Activated T-cell treated with anti-CD3 and anti-CD28 coated beads for 48 hours (primary cell): ENCODE data around the gene ANKRD6.

ENCODE experiments used
- DNase-seq: peaks from one replicate; pipeline ENCODE4 v3.0.0-alpha.2; 2020; ENCODE audit warnings: low read depth

ANKRD6 gene

GRCh38 chr6:89471287-89471867, 38.4 kb downstream of the ANKRD6 start:
- no peak for DNase-seq

- DNase-seq: no peak
Measured at GRCh38 chr6:89475101-89475500, 42.1 kb downstream of the ANKRD6 start.

- no peak for DNase-seq
Measured at GRCh38 chr6:89475634-89476033, 42.7 kb downstream of the ANKRD6 start.

DNA sequence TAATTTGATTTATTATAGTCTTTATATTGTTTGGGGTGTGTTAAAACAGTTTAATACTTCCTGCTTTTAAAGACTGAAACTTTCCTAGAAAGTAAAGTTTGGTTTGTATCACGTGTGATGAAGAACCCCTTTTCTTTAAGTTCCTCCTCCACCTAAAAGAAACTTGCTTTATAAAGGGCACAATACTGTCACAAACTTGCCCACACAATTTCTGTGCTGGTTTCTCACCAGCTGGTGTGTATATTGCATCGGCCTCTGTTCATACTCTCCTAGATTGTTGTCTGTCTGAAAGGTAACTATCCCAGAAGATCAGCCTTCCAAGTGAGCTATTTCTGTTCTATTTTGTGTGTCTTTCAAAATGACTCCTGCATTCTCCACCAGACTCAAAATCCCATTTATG, 46.9 kb downstream of the ANKRD6 start:
- DNase-seq: no peak

GRCh38 chr6:89481695-89482094, 48.7 kb downstream of the ANKRD6 start:
- no peak for DNase-seq

GRCh38 chr6:89482126-89482525, 49.2 kb downstream of the ANKRD6 start:
- DNase-seq: no peak

GRCh38 chr6:89483111-89483720, 50.3 kb downstream of the ANKRD6 start:
- no peak for DNase-seq

DNA sequence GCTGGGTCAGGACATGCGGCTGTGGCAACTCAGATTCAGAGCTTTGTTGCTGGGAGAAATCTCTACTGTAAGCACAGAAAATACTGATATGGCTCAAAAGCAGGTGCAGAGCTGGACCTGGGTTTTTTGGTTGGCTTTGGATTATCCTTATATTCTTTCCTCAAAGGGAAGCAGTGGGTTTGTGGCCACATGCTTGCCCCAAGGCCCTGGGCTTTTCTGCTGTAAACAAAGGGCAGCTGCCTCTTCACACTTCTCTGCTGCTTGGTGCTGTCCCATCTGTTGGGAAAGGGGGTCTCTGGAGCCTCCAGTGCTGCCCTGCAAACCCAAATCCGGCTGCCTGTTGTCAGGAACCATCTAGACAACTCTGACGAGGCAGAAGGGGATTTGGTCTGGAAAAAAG, 52.4 kb downstream of the ANKRD6 start:
- no peak for DNase-seq

DNA sequence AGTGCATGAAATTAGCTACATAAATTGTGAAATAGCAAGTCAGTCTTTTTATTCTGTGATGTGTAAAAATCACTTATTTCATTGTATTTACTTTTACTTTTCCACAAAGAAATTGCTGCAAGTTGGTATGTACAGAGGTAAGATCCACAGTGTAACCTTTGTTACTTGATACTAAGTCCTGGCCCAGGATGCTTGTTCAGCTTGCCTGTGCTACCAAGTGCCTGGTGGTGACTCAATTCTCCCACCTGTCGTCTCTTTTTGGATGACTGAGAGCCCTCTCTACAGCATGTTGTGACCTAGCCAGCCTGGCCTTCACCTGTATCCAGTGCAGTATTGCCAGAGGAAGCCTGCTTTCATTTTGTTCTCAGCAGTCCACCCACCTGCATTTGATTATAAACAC, 54.9 kb downstream of the ANKRD6 start:
- DNase-seq: no peak

DNA sequence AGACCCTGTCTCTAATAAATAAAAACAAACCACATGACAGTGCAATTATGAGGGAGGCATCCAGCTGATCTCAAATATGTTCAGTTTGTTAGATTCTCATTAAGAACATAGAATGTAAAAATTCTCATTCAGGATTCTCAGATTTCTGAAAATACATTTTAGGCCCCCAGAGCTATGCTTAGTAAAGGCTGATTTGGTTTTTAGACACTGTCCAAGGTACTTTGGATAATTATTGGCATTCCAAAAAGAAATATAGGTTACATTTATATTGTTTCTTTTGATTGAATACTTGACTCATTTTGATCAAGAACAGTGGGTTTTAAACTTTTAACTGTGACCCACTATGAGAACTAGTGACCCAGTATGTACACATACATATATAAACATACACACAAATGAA, 55.5 kb downstream of the ANKRD6 start:
- no peak for DNase-seq

DNA sequence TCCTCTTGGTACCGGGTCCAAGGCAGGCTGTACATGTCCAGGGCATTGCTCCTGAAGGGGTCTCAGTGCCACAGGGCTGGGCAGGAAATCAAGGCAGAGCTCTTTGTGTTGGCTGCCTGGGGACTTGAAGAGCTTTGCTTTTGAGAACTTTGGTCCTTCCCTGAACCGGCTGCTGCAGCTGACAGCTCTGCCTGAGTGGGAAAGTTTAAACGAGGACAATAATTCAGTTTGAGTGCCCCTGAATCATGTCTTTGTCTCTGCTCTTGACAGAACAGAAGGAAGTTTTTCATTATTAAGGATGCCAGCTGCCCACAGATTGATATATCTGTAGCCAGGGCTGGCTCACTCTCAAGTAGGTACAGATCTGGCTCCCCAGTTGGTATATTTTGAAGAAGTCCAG, 56.1 kb downstream of the ANKRD6 start:
- no peak for DNase-seq

DNA sequence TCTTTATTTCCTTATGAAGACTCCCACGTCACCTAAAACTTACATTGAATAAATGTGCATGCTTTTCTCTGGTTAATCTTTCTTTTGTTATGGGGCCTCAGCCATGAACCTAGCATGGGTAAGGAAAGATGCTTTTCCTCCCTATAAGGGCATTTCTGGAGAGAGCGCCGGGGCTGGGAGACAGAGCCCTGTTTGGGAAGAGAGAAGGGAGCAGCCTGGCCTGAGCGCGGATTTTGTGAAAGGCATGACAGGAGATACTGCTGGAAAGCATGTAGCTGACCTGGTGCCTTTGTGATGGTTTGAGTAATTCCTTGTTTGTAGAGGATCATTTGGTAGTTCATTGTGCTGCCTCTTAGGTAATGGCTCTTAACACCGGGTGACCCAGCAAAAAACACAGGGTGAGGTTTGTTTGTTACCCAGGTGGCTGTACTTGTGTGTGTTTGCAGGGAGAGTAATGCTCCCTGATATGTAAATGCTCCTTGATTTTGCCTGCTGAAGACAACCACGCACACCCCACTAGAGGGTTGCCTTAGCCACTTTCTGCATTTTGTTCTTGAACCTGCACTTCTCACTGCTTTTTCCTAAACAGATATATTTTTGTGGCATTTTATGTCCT, 59.2 kb downstream of the ANKRD6 start:
- no peak for DNase-seq

DNA sequence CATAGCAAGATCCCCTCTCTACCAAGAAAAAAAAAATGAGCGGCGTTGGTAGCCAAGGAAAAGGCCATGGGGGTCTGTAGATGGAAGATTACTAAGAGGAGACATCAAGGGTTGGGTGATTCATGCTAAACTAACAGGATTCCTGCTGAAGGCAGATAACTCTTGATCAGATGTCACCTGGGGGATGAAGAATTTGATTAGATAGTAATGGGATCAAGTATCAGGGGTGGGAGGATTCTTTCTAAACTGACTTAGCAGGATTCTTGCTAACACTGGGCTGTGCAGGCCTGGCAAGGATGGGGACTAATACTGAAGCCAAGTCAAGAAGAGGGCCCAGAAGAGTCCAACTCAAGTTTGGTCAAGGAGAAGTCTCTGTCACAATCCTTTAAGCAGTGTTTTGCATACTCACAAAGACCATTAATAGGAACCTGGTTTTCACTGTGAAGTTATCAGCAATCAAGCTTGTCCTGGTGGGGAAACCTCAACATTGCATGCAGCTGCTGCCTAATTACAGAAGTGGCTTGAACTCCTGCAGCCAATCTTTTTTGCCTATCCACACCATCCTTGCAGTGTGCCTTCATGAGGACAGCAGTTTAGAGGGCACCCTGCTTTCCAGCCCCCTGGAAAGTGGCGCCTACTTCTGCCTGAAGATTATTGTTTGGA, 61.3 kb downstream of the ANKRD6 start:
- DNase-seq: no peak

GRCh38 chr6:89495961-89496535, 63.1 kb downstream of the ANKRD6 start:
- no peak for DNase-seq

DNA sequence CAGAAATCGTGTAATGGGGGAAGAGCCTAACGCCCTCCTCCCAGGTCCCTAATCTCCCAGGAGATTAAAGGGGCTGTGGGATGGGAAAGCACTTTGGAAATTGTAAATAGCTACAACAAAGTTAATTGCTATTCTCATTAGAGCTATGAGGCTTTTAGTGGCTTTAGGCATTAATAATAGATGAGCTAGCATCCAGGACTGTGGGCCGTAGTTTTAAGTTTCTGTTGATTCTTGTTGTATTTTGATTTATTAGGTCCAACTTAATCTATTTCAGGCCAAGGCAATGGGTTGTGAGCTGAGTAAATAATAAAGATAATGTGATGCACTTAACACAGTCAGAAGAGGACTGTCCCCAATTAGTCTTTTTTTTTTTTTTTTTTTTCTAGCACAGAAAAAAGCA, 67.7 kb downstream of the ANKRD6 start:
- DNase-seq: no peak

DNA sequence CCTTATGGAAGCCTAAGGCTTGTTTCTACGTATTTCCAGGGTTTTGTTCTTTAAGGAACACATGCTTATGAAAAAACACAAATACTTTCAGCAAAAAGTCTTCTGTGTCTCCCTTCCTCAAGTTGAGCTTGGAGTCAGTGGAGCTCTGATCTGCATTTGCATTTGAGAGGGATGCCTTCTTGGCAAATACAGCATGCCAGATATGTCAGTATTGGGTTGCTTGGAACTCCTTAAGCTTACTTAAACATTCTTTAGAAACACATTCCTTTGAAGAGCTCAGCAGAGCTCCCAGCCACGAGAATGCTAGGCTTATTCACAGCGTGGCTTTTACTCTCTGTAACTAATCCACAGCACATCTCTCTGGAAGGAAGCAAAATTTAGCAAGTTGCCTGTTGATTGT, 68.3 kb downstream of the ANKRD6 start:
- DNase-seq: no peak

- DNase-seq: no peak
Measured at GRCh38 chr6:89501753-89502152, 68.8 kb downstream of the ANKRD6 start.

- no peak for DNase-seq
Measured at GRCh38 chr6:89503641-89504040, 70.7 kb downstream of the ANKRD6 start.

GRCh38 chr6:89505847-89506246, 72.9 kb downstream of the ANKRD6 start:
- DNase-seq: no peak

DNA sequence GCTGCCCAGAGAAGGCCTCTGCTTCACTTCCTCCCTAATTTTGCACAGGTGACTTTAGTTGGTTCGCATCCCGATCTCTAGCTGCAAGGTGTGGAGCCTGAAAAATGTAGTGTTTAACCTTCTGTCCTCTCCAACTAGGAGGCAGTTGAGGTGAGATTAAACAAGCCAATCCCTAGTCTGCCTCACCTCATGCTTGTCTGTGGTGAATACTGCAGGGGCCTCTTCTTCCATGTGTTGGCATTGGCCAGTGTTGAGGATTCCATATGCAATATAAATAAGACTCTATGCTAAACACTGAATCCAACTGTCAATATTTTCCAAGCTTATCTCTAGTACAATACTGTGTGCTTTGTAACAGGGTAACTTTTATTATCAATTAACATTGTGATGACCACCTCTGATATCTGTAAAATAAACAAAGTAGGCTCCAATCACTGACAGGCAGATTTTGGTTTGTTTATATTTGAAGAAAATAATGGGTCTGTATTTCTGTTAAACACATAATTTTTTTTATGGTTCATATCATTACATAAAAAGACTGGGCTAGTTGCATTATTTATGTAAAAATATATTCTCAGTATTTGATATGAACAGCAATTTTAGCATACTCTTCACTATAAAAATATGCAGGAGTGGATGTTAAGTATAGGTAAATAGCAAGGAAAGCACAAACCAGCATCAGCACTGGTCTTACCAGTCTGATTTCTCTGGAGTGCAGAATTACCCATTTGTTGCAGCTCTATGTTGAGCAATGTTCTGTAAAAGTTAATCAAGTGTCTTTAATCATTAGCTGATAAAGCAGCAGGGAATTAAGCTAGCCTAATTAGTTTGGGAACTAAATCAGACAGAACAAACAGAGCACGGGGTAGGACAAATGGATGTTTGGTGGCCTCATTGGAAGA, 74.0 kb downstream of the ANKRD6 start:
- no peak for DNase-seq

DNA sequence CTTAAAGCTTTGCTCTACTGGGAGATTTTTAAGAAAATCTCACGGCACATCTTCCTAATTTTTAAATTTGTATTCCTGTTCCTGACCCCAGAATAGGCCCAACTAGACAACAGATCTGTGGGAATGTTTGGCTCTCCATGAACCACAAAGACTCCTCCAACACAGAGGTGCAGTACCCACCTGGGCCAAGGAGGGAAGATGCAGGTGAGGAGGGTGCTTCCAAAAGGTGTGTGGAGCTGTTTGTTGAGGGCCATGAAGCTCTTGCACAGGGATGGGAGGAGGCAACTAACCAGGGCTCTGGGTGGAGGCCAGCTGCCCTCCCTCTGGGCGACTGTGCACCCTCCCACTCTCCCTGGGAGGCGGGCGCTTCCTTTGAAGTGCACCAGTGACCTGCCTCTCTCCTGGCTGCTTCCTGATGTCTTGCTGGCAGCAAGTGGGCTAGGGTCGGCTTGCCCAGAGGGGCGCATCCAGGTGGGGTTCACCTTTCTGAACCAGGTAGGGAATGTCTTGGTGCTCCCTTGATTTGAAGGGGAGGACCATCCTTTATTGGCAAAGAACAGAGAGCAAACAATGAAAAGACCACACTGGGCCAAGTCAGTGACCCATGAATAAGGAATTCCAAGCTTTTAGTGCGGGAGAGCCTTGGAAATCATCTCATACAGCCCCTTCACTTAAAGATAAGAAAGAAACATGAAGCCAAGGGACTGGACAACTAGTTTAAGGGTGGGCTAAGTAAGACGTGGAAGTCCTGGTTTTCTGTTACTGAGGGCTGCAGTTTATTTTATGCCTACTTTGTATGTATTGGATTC, 76.0 kb downstream of the ANKRD6 start:
- no peak for DNase-seq
